ENCODE data around the gene C1orf74.

Gene C1orf74

DNA sequence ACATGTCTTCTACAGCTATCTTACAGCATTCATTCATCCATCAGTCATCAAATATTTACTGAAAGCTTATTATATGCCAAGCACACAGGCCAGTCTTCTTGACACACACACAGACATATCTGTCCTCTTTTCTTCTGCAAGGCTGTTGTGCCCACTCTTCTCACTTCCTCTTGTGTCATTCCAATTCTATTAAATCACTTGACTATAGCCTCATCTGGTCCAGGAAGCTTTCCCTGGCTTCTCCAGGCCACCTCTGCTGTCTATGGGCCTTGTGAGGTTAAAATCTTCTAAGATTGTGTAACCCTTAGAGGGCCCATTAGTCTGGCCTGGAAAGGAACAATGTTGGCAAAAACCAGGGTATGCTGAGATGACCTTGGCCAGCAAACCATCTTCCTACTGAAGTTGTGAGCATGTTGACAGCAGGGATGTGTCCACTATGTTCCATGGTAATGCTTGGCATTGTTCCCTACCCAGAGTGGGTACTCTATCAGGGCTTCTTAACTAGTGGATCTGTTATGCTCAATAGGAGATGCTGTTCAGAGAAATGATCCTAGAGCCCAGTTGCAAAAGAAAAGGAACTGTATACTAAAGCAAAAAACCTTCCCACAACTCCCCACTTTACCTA, 23.2 kb downstream of the C1orf74 start:
- no peak overlapping the region for H3K4me2 ChIP-seq (ENCODE audit: low read length)
- H3K4me1 ChIP-seq (ENCODE audit: control insufficient read depth, low read length): peaks cover 14% of the 10 kb centered on the region

DNA sequence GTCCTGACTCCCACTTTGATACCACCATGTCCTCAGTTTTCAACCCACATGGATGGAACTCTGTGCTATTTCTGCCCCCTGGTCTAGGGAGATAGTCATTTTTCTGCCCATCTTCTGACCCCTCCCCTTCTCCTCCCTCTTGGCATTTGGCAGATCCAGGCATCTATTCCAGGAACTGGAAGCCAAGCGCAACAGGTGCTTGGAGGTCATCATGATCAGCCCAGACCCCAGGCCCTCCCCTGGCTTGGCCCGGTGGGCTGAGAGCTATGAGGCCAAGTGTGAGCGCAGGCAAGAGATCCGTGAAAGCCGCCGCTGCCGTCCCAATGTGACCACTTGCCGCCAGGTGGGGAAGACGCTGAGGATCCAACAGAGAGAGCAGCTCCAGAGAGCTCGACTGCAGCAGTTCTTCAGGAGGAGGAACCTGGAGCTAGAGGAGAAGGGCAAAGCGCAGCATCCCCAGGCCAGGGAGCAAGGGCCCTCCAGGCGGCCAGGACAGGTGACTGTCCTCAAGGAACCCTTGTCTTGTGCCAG, 24.5 kb downstream of the C1orf74 start:
- Histone ChIP-seq H3K79me2 (ENCODE audit: control insufficient read depth, low read length) (peaks cover 12% of the 10 kb centered on the region; the same call in 1 of the 2 replicates), H3K4me1 (ENCODE audit: control insufficient read depth, low read length) (peaks cover 26% of the 10 kb centered on the region), H4K20me1 (ENCODE audit: control insufficient read depth, insufficient read depth, low read depth, low read length) (no peaks in the 10 kb centered on the region), H3K4me2 (ENCODE audit: low read length) (no peak overlapping the region), H3K27me3 (ENCODE audit: control insufficient read depth, low read length) (no peaks in the 10 kb centered on the region), H3K9me2 (replicated peaks; ENCODE audit: control insufficient read depth, low read length) (no peaks in the 10 kb centered on the region), H3K9me3 (ENCODE audit: control insufficient read depth, insufficient read depth, low read length) (no peaks in the 10 kb centered on the region), H3F3A (ENCODE audit: control insufficient read depth, insufficient read depth) (no peaks in the 10 kb centered on the region), H3K4me3 (ENCODE audit: low read length) (no peak overlapping the region), H3K27ac (ENCODE audit: low read depth, low read length) (no peak overlapping the region), H3K36me3 (ENCODE audit: control insufficient read depth, low read length) (peaks cover 9% of the 10 kb centered on the region; the same call in 1 of the 2 replicates)
- TF ChIP-seq EZH2phosphoT487 (IDR thresholded peaks at IDR 0.05; ENCODE audit: borderline replicate concordance, low read length): no peak
- TF ChIP-seq, protein P1, sequence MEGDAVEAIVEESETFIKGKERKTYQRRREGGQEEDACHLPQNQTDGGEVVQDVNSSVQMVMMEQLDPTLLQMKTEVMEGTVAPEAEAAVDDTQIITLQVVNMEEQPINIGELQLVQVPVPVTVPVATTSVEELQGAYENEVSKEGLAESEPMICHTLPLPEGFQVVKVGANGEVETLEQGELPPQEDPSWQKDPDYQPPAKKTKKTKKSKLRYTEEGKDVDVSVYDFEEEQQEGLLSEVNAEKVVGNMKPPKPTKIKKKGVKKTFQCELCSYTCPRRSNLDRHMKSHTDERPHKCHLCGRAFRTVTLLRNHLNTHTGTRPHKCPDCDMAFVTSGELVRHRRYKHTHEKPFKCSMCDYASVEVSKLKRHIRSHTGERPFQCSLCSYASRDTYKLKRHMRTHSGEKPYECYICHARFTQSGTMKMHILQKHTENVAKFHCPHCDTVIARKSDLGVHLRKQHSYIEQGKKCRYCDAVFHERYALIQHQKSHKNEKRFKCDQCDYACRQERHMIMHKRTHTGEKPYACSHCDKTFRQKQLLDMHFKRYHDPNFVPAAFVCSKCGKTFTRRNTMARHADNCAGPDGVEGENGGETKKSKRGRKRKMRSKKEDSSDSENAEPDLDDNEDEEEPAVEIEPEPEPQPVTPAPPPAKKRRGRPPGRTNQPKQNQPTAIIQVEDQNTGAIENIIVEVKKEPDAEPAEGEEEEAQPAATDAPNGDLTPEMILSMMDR (IDR thresholded peaks at IDR 0.05; ENCODE audit: low read depth, low read length, poor library complexity, severe bottlenecking): no peak

More for the DNA sequence above, 23.2 kb downstream of the C1orf74 start:
- Histone ChIP-seq H3K9me3 (ENCODE audit: control insufficient read depth, insufficient read depth, low read length) (no peaks in the 10 kb centered on the region), H3K9me2 (replicated peaks; ENCODE audit: control insufficient read depth, low read length) (no peaks in the 10 kb centered on the region), H3K79me2 (ENCODE audit: control insufficient read depth, low read length) (peaks cover 12% of the 10 kb centered on the region; the same call in 1 of the 2 replicates), H3K4me3 (ENCODE audit: low read length) (no peak overlapping the region), H3K27ac (ENCODE audit: low read depth, low read length) (no peak overlapping the region), H4K20me1 (ENCODE audit: control insufficient read depth, insufficient read depth, low read depth, low read length) (no peaks in the 10 kb centered on the region), H3F3A (ENCODE audit: control insufficient read depth, insufficient read depth) (no peaks in the 10 kb centered on the region), H3K36me3 (ENCODE audit: control insufficient read depth, low read length) (peaks cover 8% of the 10 kb centered on the region; the same call in 1 of the 2 replicates), H3K27me3 (ENCODE audit: control insufficient read depth, low read length) (no peaks in the 10 kb centered on the region)
- no peak for TF ChIP-seq EZH2phosphoT487 (IDR thresholded peaks at IDR 0.05; ENCODE audit: borderline replicate concordance, low read length)
- TF ChIP-seq, protein P1 (IDR thresholded peaks at IDR 0.05; ENCODE audit: low read depth, low read length, poor library complexity, severe bottlenecking): no peak

DNA sequence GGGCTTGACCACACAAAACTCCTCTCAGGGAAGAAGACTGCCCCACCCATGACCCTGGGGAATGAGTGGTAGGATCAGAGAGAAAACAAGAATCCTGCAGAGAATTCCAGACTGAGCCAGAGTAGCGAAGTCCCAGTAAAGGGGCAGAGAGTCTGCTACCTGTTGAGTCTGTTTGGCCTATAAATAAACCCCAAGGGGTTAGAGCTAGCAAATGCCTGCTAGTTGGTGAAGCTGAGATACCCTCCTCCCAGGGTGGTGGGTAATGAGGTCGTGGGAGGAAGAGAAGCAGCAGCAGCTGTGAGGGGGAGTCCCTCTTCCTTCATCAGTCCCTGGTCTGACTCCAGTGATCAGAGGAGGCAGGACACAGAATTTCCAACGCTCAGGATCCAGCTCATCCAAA, 26.0 kb downstream of the C1orf74 start:
- peaks cover 12% of the 10 kb centered on the region; the same call in 1 of the 2 replicates for H3K79me2 ChIP-seq (ENCODE audit: control insufficient read depth, low read length)
- H3K36me3 ChIP-seq (ENCODE audit: control insufficient read depth, low read length): peaks cover 9% of the 10 kb centered on the region; the same call in 1 of the 2 replicates
- H4K20me1 ChIP-seq (ENCODE audit: control insufficient read depth, insufficient read depth, low read depth, low read length): no peaks in the 10 kb centered on the region
- peaks cover 27% of the 10 kb centered on the region for H3K4me1 ChIP-seq (ENCODE audit: control insufficient read depth, low read length)
- H3K9me3 ChIP-seq (ENCODE audit: control insufficient read depth, insufficient read depth, low read length): no peaks in the 10 kb centered on the region
- H3K9me2 ChIP-seq (replicated peaks; ENCODE audit: control insufficient read depth, low read length): no peaks in the 10 kb centered on the region
- H3K27me3 ChIP-seq (ENCODE audit: control insufficient read depth, low read length): no peaks in the 10 kb centered on the region
- no peak overlapping the region for H3K4me3 ChIP-seq (ENCODE audit: low read length)
- TF ChIP-seq, protein P1 (IDR thresholded peaks at IDR 0.05; ENCODE audit: low read depth, low read length, poor library complexity, severe bottlenecking): no peak
- no peak for TF ChIP-seq EZH2phosphoT487 (IDR thresholded peaks at IDR 0.05; ENCODE audit: borderline replicate concordance, low read length)
- no peak overlapping the region for H3K4me2 ChIP-seq (ENCODE audit: low read length)
- no peak overlapping the region for H3K27ac ChIP-seq (ENCODE audit: low read depth, low read length)
- no peaks in the 10 kb centered on the region for H3F3A ChIP-seq (ENCODE audit: control insufficient read depth, insufficient read depth)
